HepG2 (cell line): ENCODE measurements around the gene CHPF. TPM values are rescaled to one million over a fixed set of nuclear protein-coding genes. Genes with fewer than 3 reads are reported as not detected.

Experiments
- ARID5B ChIP-seq: IDR thresholded peaks from 2 replicates; pipeline ENCODE4 v1.4.0; 2020; ENCODE audit warnings: mild to moderate bottlenecking, missing genetic modification reagents
- ATF5 ChIP-seq: sonication (generic); formaldehyde crosslinking; IDR thresholded peaks from 2 replicates; pipeline ENCODE4 v1.4.0; 2020; ENCODE audit warnings: mild to moderate bottlenecking, low read depth, missing genetic modification reagents
- ESRRA ChIP-seq: sonication (generic); formaldehyde crosslinking; IDR thresholded peaks from 2 replicates; pipeline ENCODE4 v1.5.1; 2020; ENCODE audit warnings: mild to moderate bottlenecking, low read depth, missing genetic modification reagents
- KLF6 ChIP-seq: IDR thresholded peaks from 2 replicates; pipeline ENCODE4 v1.8.0; 2016; ENCODE audit warnings: missing biosample characterization, missing genetic modification reagents
- MEIS2 ChIP-seq: sonication (generic); formaldehyde crosslinking; IDR thresholded peaks from 2 replicates; pipeline ENCODE4 v1.9.0; 2021; ENCODE audit warnings: mild to moderate bottlenecking, missing genetic modification reagents
- PHF5A ChIP-seq: IDR thresholded peaks from one replicate; pipeline ENCODE4 v1.6.1; 2018; ENCODE audit warnings: low read depth, missing genetic modification reagents; ENCODE audit not compliant: unreplicated experiment
- REL ChIP-seq: sonication (generic); formaldehyde crosslinking; conservative IDR thresholded peaks from 2 replicates; pipeline ENCODE4 v1.8.0; 2022; ENCODE audit warnings: mild to moderate bottlenecking, missing genetic modification reagents, moderate library complexity
- SRF ChIP-seq: IDR thresholded peaks from 2 replicates; pipeline ENCODE4 v1.6.1; 2011; ENCODE audit warnings: mild to moderate bottlenecking, low read depth, low read length, moderate library complexity
- ZBTB2 ChIP-seq: sonication (generic); formaldehyde crosslinking; IDR thresholded peaks from 2 replicates; pipeline ENCODE4 v1.8.0; 2022; ENCODE audit warnings: low read depth, missing genetic modification reagents
- ZHX2 ChIP-seq, 2 experiments: sonication (generic) in 1 of 2; formaldehyde crosslinking in 1 of 2; IDR thresholded peaks; 2 replicates each; pipeline versions ENCODE4 v1.6.1 to v1.9.0; 2014 to 2022; ENCODE audit warnings: antibody characterized with exemption in 1 of 2, borderline replicate concordance in 1 of 2, inconsistent platforms in 1 of 2, low read depth in 1 of 2, missing genetic modification reagents in 1 of 2
- ZNF101 ChIP-seq: sonication (generic); formaldehyde crosslinking; IDR thresholded peaks from 2 replicates; pipeline ENCODE4 v1.4.0; 2020; ENCODE audit warnings: mild to moderate bottlenecking, low read depth, missing genetic modification reagents, borderline replicate concordance
- ZNF326 ChIP-seq: sonication (generic); formaldehyde crosslinking; IDR thresholded peaks from 2 replicates; pipeline ENCODE4 v1.4.0; 2020; ENCODE audit warnings: missing genetic modification reagents, borderline replicate concordance
- ZNF546 ChIP-seq: sonication (generic); formaldehyde crosslinking; conservative IDR thresholded peaks from 2 replicates; pipeline ENCODE4 v1.8.1; 2023; ENCODE audit warnings: mild to moderate bottlenecking, missing genetic modification reagents
- ZNF703 ChIP-seq: sonication (generic); formaldehyde crosslinking; IDR thresholded peaks from 2 replicates; pipeline ENCODE4 v1.5.1; 2020; ENCODE audit warnings: missing genetic modification reagents, mild to moderate bottlenecking, moderate library complexity, borderline replicate concordance
- polyA plus RNA-seq, 8 experiments: library from polyadenylated mRNA; depleted of rRNA in 3 of 8; stranded (reverse) in 7 of 8; unstranded in 1 of 8; fragments of >200 nt; fragmentation: Illumina TruSeq in 4 of 8; extraction: Trizol in 4 of 8; gene quantifications; 2 replicates each; pipeline versions ENCODE4 v1.2.1 to v1.2.3, GENCODE V29; 2011 to 2016; ENCODE audit warnings: low read depth in 4 of 8, missing spikeins in 1 of 8, mixed read lengths in 1 of 8; ENCODE audit not compliant: insufficient read depth in 1 of 8
- total RNA-seq, 5 experiments: library from RNA; depleted of rRNA; stranded (reverse); fragments of >200 nt; fragmentation: Illumina TruSeq; extraction: Trizol; gene quantifications; 2 replicates each; pipeline ENCODE4 v1.2.3, GENCODE V29; 2016; ENCODE audit warnings: low read depth in 1 of 5

Gene CHPF
- total and polyA plus RNA-seq, 2 of the 13 experiments (the other 11 are each of a cell fraction or from before 2014, with no cell fraction given), result 79.6 to 111 TPM

- TF ChIP-seq REL (CRISPR knock-in tag), result peak; percentile 67
- TF ChIP-seq SRF, result no peak
- no peak for TF ChIP-seq ZNF546 (CRISPR knock-in tag)
- TF ChIP-seq ATF5 (CRISPR knock-in tag), result 0 out of 2 replicates have a peak, but pooled peaks have one; percentile 5
- TF ChIP-seq ZHX2 (IDR thresholded peaks at IDR 0.05; ENCODE audit: low read depth), result peak; percentile 7; the same call in 1 of the 2 replicates
- no peak for TF ChIP-seq ZHX2 (CRISPR knock-in tag; IDR thresholded peaks at IDR 0.05; ENCODE audit: borderline replicate concordance)
- no peak for TF ChIP-seq KLF6 (CRISPR knock-in tag)
- TF ChIP-seq PHF5A (CRISPR knock-in tag), result no peak
- 0 out of 2 replicates have a peak, but pooled peaks have one; percentile 3 for TF ChIP-seq ARID5B (CRISPR knock-in tag)
- TF ChIP-seq MEIS2 (CRISPR knock-in tag), result no peak
- TF ChIP-seq ZNF101 (CRISPR knock-in tag), result no peak
- TF ChIP-seq ZBTB2 (CRISPR knock-in tag), result peak; percentile 45
- TF ChIP-seq ZNF703 (CRISPR knock-in tag), result no peak
- TF ChIP-seq ZNF326 (CRISPR knock-in tag), result no peak
- TF ChIP-seq ESRRA (CRISPR knock-in tag), result peak; percentile 19; the same call in 1 of the 2 replicates
Observed at GRCh38 chr2:219551441-219552381, 8.1 kb upstream of the CHPF start (continued).
